ENCODE results near the gene POLN. TPM values are rescaled to one million over a fixed set of nuclear protein-coding genes. Genes with fewer than 3 reads are reported as not detected.

Gene POLN
- total RNA-seq, 2 experiments from 2014 or later, result 3.3 to 4.0 TPM

GRCh38 chr4:2090642-2091041 lies 151.3 kb downstream of the POLN start:
- H3K9me3 Mint-ChIP-seq, result no peaks in the 10 kb centered on the region
- no peaks in the 10 kb centered on the region for H3K36me3 Mint-ChIP-seq (ENCODE audit: low read depth)
- ChIA-PET POLR2A (no interaction called here), CTCF (no interaction called here)
- DNase-seq, result no peak
- peaks cover 7% of the 10 kb centered on the region for H3K27me3 Mint-ChIP-seq
- H3K4me1 Mint-ChIP-seq, result no peaks in the 10 kb centered on the region
- H3K4me3 Mint-ChIP-seq, result no peak overlapping the region
- H3K27ac Mint-ChIP-seq, result no peak overlapping the region

DNA sequence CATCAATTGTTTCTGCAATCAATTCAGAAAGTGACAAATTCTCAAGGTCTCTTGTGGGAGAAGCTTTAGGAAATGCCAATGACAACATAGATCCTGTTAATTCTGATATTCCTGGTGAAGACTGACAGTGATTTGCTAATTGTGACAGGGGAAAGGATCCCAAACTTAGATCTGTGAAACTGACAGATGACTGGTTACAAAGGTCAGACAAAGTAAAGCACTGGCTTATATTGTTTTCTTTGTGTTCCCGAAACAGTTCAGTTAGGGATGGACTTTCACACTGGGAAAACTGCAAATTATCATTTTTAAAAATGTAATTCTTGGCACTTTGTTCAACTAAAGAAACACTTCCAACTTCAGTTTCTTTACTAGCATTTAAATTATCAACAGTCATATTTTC lies 152.7 kb downstream of the POLN start:
- H3K9me3 Mint-ChIP-seq, result no peaks in the 10 kb centered on the region
- ChIA-PET POLR2A (no interaction called here), CTCF (no interaction called here)
- DNase-seq, result no peak
- no peaks in the 10 kb centered on the region for H3K36me3 Mint-ChIP-seq (ENCODE audit: low read depth)
- H3K4me1 Mint-ChIP-seq, result no peaks in the 10 kb centered on the region
- no peak overlapping the region for H3K4me3 Mint-ChIP-seq
- H3K27ac Mint-ChIP-seq, result no peak overlapping the region
- H3K27me3 Mint-ChIP-seq, result peaks cover 7% of the 10 kb centered on the region

GRCh38 chr4:2087170-2087569 lies 154.8 kb downstream of the POLN start:
- Mint-ChIP-seq H3K4me1 (no peaks in the 10 kb centered on the region), H3K36me3 (ENCODE audit: low read depth) (no peaks in the 10 kb centered on the region), H3K9me3 (no peaks in the 10 kb centered on the region), H3K27me3 (peaks cover 7% of the 10 kb centered on the region), H3K27ac (no peak overlapping the region), H3K4me3 (no peak overlapping the region)
- ChIA-PET POLR2A (no interaction called here), CTCF (interaction anchor here (0.6 kb wide), 1 partner anchor 435 kb away, joined by 3 read pairs; no protein-coding TSS in a partner anchor)
- DNase-seq, result no peak

- DNase-seq, result no peak
- Mint-ChIP-seq H3K27ac (no peak overlapping the region), H3K4me3 (no peak overlapping the region), H3K27me3 (peaks cover 7% of the 10 kb centered on the region), H3K9me3 (no peaks in the 10 kb centered on the region), H3K36me3 (ENCODE audit: low read depth) (no peaks in the 10 kb centered on the region), H3K4me1 (no peaks in the 10 kb centered on the region)
- ChIA-PET CTCF (no interaction called here), POLR2A (no interaction called here)
These were observed 156.4 kb downstream of the POLN start for GRCh38 chr4:2085496-2085901.

DNA sequence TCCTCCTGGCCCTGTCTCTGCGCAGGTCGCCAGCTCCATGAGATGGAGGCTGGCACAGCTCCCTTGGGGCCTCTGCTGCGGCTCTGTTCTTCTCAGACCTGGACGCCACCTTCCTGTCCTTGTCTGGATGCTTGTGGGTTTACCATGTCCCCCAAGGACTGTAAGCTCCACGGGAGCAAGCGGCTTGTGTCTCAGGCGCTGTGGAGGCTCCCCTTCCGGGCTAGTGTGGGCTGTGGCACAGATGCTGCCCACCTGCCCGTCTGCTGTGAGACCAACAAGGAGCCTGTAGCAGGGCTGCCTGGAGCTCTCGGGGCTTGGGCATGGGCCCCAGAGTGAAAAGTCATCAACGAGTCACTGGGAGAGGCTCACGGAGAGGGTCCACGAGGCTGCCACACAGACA lies 157.6 kb downstream of the POLN start:
- Mint-ChIP-seq H3K36me3 (ENCODE audit: low read depth) (no peaks in the 10 kb centered on the region), H3K9me3 (no peaks in the 10 kb centered on the region), H3K27me3 (peaks cover 2% of the 10 kb centered on the region), H3K27ac (no peak overlapping the region), H3K4me1 (no peaks in the 10 kb centered on the region), H3K4me3 (no peak overlapping the region)
- peak; percentile 11 for DNase-seq
- ChIA-PET CTCF (no interaction called here), POLR2A (no interaction called here)

DNA sequence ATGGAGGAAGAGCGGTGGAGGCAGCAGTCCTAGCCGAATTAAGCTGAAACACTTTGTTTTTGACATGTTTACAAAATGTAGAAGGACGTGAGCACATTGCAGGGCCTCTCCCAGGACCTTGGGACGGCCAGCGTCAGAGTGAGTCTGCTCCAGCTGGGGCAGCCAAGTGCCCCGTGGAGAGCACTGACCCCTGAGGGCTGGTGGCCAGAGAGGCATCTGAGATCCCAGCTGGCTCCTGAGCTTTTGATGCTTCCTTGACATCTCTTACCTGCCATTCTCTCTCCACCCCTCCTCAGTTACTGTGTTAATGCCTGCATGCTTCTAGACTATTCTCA lies 158.1 kb downstream of the POLN start:
- Mint-ChIP-seq H3K36me3 (ENCODE audit: low read depth) (no peaks in the 10 kb centered on the region), H3K27ac (no peak overlapping the region), H3K27me3 (peaks cover 2% of the 10 kb centered on the region), H3K4me1 (no peaks in the 10 kb centered on the region), H3K4me3 (no peak overlapping the region), H3K9me3 (no peaks in the 10 kb centered on the region)
- POLR2A ChIA-PET, result no interaction called here
- CTCF ChIA-PET, result no interaction called here
- no peak for DNase-seq

GRCh38 chr4:2083116-2083825 lies 158.7 kb downstream of the POLN start:
- no peak overlapping the region for H3K27ac Mint-ChIP-seq
- ChIA-PET CTCF (interaction anchor here (1.0 kb wide), 1 partner anchor 42 kb away, joined by 3 read pairs; no protein-coding TSS in a partner anchor), POLR2A (interaction anchor here (1.0 kb wide), 1 partner anchor 9 kb away, joined by 3 read pairs; no protein-coding TSS in a partner anchor)
- no peaks in the 10 kb centered on the region for H3K36me3 Mint-ChIP-seq (ENCODE audit: low read depth)
- H3K4me3 Mint-ChIP-seq, result no peak overlapping the region
- no peaks in the 10 kb centered on the region for H3K9me3 Mint-ChIP-seq
- no peaks in the 10 kb centered on the region for H3K4me1 Mint-ChIP-seq
- H3K27me3 Mint-ChIP-seq, result peaks cover 2% of the 10 kb centered on the region
- no peak for DNase-seq

DNA sequence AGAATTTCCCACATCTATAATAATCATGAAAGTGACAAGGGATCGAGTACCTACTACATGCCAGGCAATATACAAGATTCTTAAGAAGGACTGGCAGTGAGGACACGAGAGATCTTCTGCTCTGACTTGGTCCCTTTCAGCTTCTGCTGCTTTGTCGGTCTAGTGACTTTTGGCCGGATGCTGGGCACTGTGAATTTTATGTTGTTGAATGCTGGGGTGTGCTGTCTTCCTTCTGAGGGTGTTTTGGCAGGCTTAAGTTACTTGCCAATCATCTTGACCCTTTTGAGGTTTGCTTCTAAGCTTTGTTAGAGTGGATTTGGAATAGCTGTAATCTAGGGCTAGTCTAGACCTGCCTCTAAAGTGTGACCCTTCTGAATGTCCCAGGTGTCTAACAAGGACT lies 159.3 kb downstream of the POLN start:
- H3K9me3 Mint-ChIP-seq, result no peaks in the 10 kb centered on the region
- no peaks in the 10 kb centered on the region for H3K4me1 Mint-ChIP-seq
- peaks cover 2% of the 10 kb centered on the region for H3K27me3 Mint-ChIP-seq
- DNase-seq, result no peak
- H3K27ac Mint-ChIP-seq, result no peak overlapping the region
- POLR2A ChIA-PET, result interaction anchor here (1.0 kb wide), 1 partner anchor 9 kb away, joined by 3 read pairs; no protein-coding TSS in a partner anchor
- CTCF ChIA-PET, result interaction anchor here (1.0 kb wide), 1 partner anchor 43 kb away, joined by 3 read pairs; no protein-coding TSS in a partner anchor
- H3K36me3 Mint-ChIP-seq (ENCODE audit: low read depth), result no peaks in the 10 kb centered on the region
- no peak overlapping the region for H3K4me3 Mint-ChIP-seq

DNA sequence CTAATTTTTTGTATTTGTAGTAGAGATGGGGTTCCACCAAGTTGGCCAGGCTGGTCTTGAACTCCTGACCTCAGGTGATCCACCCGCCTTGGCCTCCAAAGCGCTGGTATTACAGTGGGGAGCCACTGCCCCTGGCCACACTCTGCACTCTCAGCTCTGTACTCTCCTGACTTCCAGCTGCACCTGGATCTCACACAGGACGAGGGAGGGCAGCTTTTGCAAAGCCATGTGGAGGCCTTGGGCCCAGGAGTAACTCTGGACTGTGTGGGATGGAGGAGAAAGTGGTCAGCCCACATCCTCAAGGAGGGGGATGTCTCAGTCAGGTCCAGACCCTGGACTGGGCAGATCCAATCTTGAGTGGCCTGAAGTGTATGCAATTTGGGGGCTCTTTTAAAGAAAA lies 159.8 kb downstream of the POLN start:
- Mint-ChIP-seq H3K27me3 (no peaks in the 10 kb centered on the region), H3K4me3 (no peak overlapping the region), H3K27ac (no peak overlapping the region), H3K9me3 (no peaks in the 10 kb centered on the region), H3K4me1 (no peaks in the 10 kb centered on the region), H3K36me3 (ENCODE audit: low read depth) (no peaks in the 10 kb centered on the region)
- ChIA-PET POLR2A (interaction anchor here (1.0 kb wide), 1 partner anchor 8 kb away, joined by 3 read pairs; no protein-coding TSS in a partner anchor), CTCF (interaction anchor here (1.0 kb wide), 1 partner anchor 43 kb away, joined by 3 read pairs; no protein-coding TSS in a partner anchor)
- no peak for DNase-seq

DNA sequence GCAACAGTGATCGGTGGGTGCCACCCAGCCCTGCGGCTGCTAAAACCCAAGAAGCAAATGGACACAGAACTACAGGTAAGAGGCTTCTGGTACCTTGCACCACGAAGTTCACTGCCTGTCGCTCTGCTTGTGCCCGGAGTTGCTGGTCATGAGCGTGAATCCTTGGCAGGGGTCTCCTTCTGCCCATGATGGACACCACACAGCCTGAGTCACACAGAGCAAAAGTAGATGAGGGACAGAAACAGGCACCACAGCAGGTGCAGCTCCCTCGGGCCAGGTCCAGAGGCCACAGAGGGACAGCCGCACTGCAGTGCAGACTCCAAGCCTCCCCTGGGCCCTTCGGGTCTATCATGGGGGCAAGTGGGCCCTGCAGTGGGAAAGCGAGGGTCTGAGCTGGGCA lies 160.4 kb downstream of the POLN start:
- ChIA-PET CTCF (no interaction called here), POLR2A (no interaction called here)
- Mint-ChIP-seq H3K4me1 (no peaks in the 10 kb centered on the region), H3K4me3 (no peak overlapping the region), H3K27me3 (no peaks in the 10 kb centered on the region), H3K27ac (no peak overlapping the region), H3K9me3 (no peaks in the 10 kb centered on the region), H3K36me3 (ENCODE audit: low read depth) (no peaks in the 10 kb centered on the region)
- DNase-seq, result peak; percentile 12

GRCh38 chr4:2080429-2081300 lies 161.3 kb downstream of the POLN start:
- H3K9me3 Mint-ChIP-seq, result no peaks in the 10 kb centered on the region
- ChIA-PET POLR2A (no interaction called here), CTCF (no interaction called here)
- no peak overlapping the region for H3K4me3 Mint-ChIP-seq
- no peaks in the 10 kb centered on the region for H3K27me3 Mint-ChIP-seq
- no peaks in the 10 kb centered on the region for H3K36me3 Mint-ChIP-seq (ENCODE audit: low read depth)
- H3K27ac Mint-ChIP-seq, result no peak overlapping the region
- no peaks in the 10 kb centered on the region for H3K4me1 Mint-ChIP-seq
- no peak for DNase-seq

DNA sequence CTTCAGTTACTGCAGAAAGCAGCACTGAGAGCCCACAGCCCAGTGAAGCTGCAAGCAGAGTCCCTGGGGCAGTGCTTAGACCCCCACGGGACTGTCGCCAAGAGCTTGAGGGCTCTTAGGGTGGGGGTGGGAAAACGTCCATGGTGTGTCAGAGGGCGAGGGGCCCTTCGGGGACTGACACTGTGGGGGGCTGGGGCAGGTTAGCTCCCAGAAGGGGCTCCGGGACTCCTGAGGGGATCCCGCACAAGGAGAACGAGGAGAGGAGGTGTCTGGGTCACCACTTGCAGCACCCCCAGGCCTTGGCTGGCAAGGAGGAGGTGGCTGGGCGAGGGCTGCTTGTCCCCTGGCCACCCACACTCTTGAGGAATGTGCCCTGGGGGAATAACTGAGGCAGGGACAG lies 162.0 kb downstream of the POLN start:
- DNase-seq, result no peak
- H3K4me3 Mint-ChIP-seq, result no peak overlapping the region
- ChIA-PET POLR2A (no interaction called here), CTCF (no interaction called here)
- no peaks in the 10 kb centered on the region for H3K9me3 Mint-ChIP-seq
- H3K27ac Mint-ChIP-seq, result no peak overlapping the region
- H3K36me3 Mint-ChIP-seq (ENCODE audit: low read depth), result no peaks in the 10 kb centered on the region
- no peaks in the 10 kb centered on the region for H3K27me3 Mint-ChIP-seq
- H3K4me1 Mint-ChIP-seq, result no peaks in the 10 kb centered on the region

DNA sequence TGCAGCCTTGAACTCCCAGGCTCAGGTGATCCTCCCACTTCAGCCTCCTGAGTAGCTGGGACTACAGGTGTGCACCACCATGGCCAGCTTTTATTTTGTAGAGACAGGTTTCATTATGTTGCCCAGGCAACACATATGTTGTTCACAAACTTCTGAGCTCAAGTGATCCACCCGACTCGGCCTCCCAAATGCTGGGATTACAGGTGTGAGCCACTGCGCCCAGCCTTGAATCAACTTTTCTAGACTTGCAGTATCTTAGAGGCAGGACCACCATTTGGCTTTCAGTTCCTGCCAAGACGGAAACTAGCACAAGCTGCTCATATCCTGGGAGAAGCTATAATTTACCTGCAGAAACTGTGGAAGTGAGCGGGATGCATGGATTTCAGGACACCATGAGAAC lies 162.9 kb downstream of the POLN start:
- Mint-ChIP-seq H3K4me3 (no peak overlapping the region), H3K27me3 (no peaks in the 10 kb centered on the region), H3K36me3 (ENCODE audit: low read depth) (no peaks in the 10 kb centered on the region), H3K27ac (no peak overlapping the region), H3K4me1 (no peaks in the 10 kb centered on the region), H3K9me3 (no peaks in the 10 kb centered on the region)
- CTCF ChIA-PET, result no interaction called here
- DNase-seq, result no peak
- POLR2A ChIA-PET, result no interaction called here

GRCh38 chr4:2078584-2078983 lies 163.3 kb downstream of the POLN start:
- CTCF ChIA-PET, result no interaction called here
- Mint-ChIP-seq H3K27ac (no peak overlapping the region), H3K4me1 (no peaks in the 10 kb centered on the region), H3K36me3 (ENCODE audit: low read depth) (no peaks in the 10 kb centered on the region), H3K27me3 (no peaks in the 10 kb centered on the region), H3K9me3 (no peaks in the 10 kb centered on the region), H3K4me3 (no peak overlapping the region)
- POLR2A ChIA-PET, result no interaction called here
- no peak for DNase-seq

Measured in activated CD4-positive, alpha-beta memory T cell treated with anti-CD3 and anti-CD28 coated beads, Interleukin-2, amount 10 ng/mL, durations not matched to agents 7 days and 5 days (primary cell).